PFSK-1 (cell line): ENCODE data around the gene PCSK5.

Experiments
- POLR2AphosphoS5 ChIP-seq: IDR thresholded peaks from 2 replicates; pipeline ENCODE4 v1.6.1; 2012; ENCODE audit warnings: low read depth, mild to moderate bottlenecking, control low read depth, low read length, moderate library complexity
- TF ChIP-seq, protein P1 (sequence below), 2 experiments: IDR thresholded peaks; 2 replicates each; pipeline versions ENCODE4 v1.6.1 to v1.8.0; 2011 to 2012; ENCODE audit warnings: low read depth in 2 of 2, low read length in 2 of 2, control low read depth in 1 of 2, inconsistent platforms in 1 of 2, mild to moderate bottlenecking in 1 of 2, moderate library complexity in 1 of 2; ENCODE audit not compliant: insufficient read depth in 1 of 2

DNA sequence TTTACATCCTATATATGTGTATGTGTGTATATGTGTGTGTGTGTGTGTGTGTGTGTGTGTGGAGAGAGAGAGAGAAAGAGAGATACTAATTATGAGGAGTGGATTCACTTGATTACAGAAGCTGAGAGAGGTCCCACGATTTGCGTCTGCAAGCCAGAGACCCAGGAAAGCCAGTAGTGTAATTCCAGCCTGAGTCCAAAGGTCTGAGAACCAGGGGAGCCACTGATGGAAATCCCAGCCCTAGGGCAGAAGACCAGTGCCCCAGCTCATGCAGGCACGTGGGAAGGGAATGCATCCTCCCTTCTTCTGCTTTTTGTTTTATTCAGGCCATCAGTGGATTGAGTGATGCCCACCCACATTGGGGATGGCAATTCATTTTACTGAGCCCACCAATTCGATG, 74.8 kb downstream of the PCSK5 start:
- no peak for TF ChIP-seq POLR2AphosphoS5
- TF ChIP-seq, protein P1, sequence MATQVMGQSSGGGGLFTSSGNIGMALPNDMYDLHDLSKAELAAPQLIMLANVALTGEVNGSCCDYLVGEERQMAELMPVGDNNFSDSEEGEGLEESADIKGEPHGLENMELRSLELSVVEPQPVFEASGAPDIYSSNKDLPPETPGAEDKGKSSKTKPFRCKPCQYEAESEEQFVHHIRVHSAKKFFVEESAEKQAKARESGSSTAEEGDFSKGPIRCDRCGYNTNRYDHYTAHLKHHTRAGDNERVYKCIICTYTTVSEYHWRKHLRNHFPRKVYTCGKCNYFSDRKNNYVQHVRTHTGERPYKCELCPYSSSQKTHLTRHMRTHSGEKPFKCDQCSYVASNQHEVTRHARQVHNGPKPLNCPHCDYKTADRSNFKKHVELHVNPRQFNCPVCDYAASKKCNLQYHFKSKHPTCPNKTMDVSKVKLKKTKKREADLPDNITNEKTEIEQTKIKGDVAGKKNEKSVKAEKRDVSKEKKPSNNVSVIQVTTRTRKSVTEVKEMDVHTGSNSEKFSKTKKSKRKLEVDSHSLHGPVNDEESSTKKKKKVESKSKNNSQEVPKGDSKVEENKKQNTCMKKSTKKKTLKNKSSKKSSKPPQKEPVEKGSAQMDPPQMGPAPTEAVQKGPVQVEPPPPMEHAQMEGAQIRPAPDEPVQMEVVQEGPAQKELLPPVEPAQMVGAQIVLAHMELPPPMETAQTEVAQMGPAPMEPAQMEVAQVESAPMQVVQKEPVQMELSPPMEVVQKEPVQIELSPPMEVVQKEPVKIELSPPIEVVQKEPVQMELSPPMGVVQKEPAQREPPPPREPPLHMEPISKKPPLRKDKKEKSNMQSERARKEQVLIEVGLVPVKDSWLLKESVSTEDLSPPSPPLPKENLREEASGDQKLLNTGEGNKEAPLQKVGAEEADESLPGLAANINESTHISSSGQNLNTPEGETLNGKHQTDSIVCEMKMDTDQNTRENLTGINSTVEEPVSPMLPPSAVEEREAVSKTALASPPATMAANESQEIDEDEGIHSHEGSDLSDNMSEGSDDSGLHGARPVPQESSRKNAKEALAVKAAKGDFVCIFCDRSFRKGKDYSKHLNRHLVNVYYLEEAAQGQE (IDR thresholded peaks at IDR 0.05; ENCODE audit: insufficient read depth in 1 of 2, low read depth in 2 of 2, low read length in 2 of 2) = no peak
